K562 (cell line): ENCODE measurements around the gene C3.
"Not testable (repeated sequence)": the region's sequence is repeated elsewhere in the genome, so short reads cannot be mapped to it uniquely, and the experiment has no call there.

ENCODE experiments used
- HIVEP1 ChIP-seq: fragments of 250-450 bp; sonication (Bioruptor Pico); IDR thresholded peaks from 2 replicates; pipeline ENCODE4 v1.4.0; 2020; ENCODE audit warnings: mild to moderate bottlenecking
- KDM5B ChIP-seq: fragments of 200-600 bp; sonication (generic); IDR thresholded peaks from 2 replicates; pipeline ENCODE4 v1.6.1; 2012; ENCODE audit warnings: low read depth, mild to moderate bottlenecking, moderate library complexity, low read length, control low read depth, inconsistent platforms; ENCODE audit not compliant: insufficient replicate concordance
- L3MBTL2 ChIP-seq: fragments of 450-650 bp; IDR thresholded peaks from 2 replicates; pipeline ENCODE4 v1.6.1; 2016; ENCODE audit warnings: mild to moderate bottlenecking, moderate library complexity
- POLR2A ChIP-seq: fragments of 450-650 bp; conservative IDR thresholded peaks from 2 replicates; pipeline ENCODE4 v1.6.1; 2016
- SREBF2 ChIP-seq: sonication (generic); formaldehyde crosslinking; IDR thresholded peaks from 2 replicates; pipeline ENCODE4 v1.4.0; 2020; ENCODE audit warnings: mild to moderate bottlenecking, missing genetic modification reagents
- TF ChIP-seq, protein P1 (sequence below): fragments of 450-650 bp; formaldehyde crosslinking; IDR thresholded peaks from 2 replicates; pipeline ENCODE4 v1.4.0; 2022; ENCODE audit warnings: missing genetic modification characterization
- TF ChIP-seq, protein P2 (sequence below): fragments of 250-450 bp; sonication (Bioruptor Pico); IDR thresholded peaks from 2 replicates; pipeline ENCODE4 v1.5.0; 2021; ENCODE audit warnings: mild to moderate bottlenecking, borderline replicate concordance

DNA sequence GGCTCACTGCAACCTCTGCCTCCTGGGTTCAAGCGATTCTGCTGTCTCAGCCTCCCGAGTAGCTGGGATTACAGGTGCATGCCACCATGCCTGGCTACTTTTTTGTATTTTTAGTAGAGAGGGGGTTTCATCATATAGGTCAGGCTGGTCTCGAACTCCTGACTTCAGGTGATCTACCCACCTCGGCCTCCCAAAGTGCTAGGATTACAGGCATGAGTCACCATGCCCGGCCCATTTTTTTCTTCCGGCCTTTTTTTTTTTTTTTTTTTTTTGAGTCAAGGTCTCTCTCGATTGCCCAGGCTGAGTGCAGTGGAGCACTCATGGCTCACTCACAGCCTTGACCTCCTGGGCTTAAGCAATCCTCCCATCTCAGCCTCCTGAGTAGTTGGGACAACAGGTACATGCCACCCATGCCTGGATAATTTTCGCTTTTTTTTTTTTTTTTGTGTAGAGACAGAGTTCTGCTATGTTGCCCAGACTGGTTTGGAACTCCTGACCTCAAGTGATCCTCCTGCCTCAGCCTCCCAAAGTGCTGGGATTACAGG, 41.9 kb upstream of the C3 start:
- not testable (repeated sequence) for TF ChIP-seq KDM5B; L3MBTL2; SREBF2; HIVEP1 (CRISPR knock-in tag); POLR2A
- TF ChIP-seq, protein P1, sequence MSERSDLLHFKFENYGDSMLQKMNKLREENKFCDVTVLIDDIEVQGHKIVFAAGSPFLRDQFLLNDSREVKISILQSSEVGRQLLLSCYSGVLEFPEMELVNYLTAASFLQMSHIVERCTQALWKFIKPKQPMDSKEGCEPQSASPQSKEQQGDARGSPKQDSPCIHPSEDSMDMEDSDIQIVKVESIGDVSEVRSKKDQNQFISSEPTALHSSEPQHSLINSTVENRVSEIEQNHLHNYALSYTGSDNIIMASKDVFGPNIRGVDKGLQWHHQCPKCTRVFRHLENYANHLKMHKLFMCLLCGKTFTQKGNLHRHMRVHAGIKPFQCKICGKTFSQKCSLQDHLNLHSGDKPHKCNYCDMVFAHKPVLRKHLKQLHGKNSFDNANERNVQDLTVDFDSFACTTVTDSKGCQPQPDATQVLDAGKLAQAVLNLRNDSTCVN (CRISPR knock-in tag) = not testable (repeated sequence)
- TF ChIP-seq, protein P2, sequence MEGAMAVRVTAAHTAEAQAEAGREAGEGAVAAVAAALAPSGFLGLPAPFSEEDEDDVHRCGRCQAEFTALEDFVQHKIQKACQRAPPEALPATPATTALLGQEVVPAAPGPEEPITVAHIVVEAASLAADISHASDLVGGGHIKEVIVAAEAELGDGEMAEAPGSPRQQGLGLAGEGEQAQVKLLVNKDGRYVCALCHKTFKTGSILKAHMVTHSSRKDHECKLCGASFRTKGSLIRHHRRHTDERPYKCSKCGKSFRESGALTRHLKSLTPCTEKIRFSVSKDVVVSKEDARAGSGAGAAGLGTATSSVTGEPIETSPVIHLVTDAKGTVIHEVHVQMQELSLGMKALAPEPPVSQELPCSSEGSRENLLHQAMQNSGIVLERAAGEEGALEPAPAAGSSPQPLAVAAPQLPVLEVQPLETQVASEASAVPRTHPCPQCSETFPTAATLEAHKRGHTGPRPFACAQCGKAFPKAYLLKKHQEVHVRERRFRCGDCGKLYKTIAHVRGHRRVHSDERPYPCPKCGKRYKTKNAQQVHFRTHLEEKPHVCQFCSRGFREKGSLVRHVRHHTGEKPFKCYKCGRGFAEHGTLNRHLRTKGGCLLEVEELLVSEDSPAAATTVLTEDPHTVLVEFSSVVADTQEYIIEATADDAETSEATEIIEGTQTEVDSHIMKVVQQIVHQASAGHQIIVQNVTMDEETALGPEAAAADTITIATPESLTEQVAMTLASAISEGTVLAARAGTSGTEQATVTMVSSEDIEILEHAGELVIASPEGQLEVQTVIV (CRISPR knock-in tag) = not testable (repeated sequence)
